GM21619 (cell line): ENCODE results near the gene ACAN.

Source experiments
- ATAC-seq: cut with Tn5 transposase; IDR thresholded peaks from one replicate; pipeline ENCODE4 v1.9.1; 2021; ENCODE audit not compliant: unreplicated experiment

ACAN gene

DNA sequence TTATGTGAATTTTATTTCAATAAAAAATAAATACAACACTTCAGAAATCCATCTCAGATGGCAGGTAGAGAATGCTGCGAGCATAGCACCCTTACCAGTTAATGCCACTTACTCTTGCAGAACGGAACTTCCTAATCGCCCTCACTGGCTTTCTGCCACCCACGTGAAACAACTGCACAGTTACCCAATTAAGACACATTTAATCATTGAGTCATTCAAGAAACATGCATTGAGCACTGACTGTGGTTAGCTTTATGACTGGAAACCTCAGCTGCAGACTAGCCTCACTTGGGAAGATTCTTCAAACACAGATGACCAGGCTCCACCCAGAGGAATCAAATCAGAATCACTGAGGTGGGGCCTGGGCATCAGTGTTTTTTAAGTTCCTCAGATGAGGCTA is 115.5 kb downstream of the ACAN start:
- ATAC-seq: peak; percentile 61

DNA sequence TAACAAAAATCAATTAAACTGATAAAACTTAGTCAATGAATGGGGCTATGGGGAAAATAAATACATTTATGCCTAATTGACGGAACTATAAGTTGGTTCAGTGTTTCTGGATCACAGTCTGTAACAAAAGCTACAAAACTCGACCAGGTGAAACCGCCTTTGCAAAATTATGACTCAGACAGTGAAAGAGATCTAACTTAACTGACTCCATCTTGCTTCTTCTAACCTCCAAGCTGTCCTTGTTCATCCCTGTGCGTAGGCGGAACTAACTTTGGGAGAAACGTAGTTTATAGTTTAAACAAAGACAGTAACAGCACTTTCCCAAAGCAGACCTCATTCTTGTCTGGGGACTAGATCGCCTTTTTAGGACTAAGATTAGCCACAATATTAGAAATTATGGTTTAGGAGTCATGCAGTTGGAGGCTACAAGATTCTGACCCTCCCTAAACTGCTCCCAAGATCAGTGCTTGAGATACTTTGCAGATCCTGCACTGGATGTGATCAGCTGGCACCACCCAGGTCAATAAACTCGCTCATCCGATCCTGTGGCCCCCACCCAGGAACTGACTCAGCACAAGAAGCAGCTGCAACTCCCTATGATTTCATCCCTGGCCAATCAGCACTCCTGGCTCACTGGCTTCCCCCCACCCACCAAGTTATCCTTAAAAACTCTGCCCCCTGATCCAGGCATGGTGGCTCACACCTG is 117.1 kb downstream of the ACAN start:
- no peak for ATAC-seq

DNA sequence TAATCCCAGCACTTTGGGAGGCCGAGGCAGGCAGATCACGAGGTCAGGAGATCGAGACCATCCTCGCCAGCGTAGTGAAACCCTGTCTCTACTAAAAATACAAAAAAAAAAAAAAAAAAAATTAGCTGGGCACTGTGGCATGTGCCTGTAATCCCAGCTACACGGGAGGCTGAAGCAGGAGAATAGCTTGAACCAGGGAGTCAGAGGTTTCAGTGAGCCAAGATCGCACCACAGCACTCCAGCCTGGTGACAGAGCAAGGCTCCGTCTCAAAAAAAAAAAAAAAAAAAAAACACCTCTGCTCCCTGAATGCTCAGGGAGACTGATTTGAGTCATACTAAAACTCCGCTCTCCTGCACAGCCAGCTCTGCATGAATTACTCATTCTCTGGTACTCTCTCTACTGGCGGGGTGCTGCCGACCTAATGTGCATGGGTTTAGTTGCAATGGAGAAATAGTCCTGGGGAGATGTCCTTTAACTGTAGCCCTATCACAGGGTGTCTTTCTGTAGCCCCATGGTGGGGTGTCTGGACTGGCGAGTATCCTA is 117.7 kb downstream of the ACAN start:
- ATAC-seq: peak; percentile 83
